AG09309 (cell line): ENCODE data around the gene SNX22.

Experiments
- DNase-seq: peaks from one replicate; pipeline ENCODE4 v3.0.0-alpha.2; 2010; ENCODE audit warnings: low read depth
- H3K4me3 ChIP-seq: 2 replicates; pipeline ENCODE4 v1.5.1; 2011; ENCODE audit warnings: mild to moderate bottlenecking, low read depth, low read length, moderate library complexity; ENCODE audit not compliant: control insufficient read depth
- TF ChIP-seq, protein P1 (sequence below): IDR thresholded peaks from 2 replicates; pipeline ENCODE4 v1.5.1; 2011; ENCODE audit warnings: mild to moderate bottlenecking, low read depth, low read length, inconsistent platforms; ENCODE audit not compliant: insufficient read depth, control insufficient read depth; ENCODE audit errors: missing control alignments

The SNX22 gene

DNA sequence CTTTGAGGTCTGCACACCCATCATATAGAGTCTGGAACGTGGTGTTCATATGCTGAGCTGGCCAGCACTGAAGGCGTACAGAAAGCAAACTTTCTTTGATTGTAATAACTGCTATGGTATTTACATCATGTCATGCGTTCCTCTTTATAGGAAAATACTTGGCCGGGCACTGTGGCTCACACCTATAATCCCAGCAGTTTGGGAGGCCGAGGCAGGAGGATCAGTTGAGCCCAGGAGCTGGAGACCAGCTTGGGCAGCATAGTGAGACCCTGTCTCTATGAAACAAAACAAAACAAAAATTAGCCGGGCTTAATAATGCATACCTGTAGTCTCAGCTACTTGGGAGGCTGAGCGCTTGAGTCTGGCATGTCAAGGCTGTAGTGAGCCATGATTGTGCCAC lies 3.4 kb upstream of the SNX22 start:
- no peak overlapping the region for H3K4me3 ChIP-seq
- no peak for DNase-seq
- TF ChIP-seq, protein P1, sequence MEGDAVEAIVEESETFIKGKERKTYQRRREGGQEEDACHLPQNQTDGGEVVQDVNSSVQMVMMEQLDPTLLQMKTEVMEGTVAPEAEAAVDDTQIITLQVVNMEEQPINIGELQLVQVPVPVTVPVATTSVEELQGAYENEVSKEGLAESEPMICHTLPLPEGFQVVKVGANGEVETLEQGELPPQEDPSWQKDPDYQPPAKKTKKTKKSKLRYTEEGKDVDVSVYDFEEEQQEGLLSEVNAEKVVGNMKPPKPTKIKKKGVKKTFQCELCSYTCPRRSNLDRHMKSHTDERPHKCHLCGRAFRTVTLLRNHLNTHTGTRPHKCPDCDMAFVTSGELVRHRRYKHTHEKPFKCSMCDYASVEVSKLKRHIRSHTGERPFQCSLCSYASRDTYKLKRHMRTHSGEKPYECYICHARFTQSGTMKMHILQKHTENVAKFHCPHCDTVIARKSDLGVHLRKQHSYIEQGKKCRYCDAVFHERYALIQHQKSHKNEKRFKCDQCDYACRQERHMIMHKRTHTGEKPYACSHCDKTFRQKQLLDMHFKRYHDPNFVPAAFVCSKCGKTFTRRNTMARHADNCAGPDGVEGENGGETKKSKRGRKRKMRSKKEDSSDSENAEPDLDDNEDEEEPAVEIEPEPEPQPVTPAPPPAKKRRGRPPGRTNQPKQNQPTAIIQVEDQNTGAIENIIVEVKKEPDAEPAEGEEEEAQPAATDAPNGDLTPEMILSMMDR, result no peak

DNA sequence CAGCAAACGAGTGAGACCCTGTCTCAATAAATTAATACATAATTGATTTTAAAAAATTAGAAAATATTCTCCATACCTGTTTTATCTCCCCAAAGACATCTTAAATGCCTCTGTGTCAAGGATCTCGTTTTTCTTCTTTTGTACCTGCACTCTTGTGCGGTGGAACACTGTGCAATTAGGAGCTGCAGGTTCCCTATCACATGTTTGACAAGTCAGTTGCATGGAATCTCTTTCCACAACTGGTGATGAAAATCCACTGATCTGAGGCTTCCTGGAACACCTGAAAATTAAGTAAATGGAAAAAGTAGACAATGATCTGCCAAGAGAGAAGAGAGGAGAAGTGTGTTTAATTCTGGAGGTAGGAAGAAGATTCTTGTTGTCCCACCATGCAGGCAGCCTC lies 3.0 kb upstream of the SNX22 start:
- TF ChIP-seq, protein P1, result no peak
- H3K4me3 ChIP-seq, result no peak overlapping the region
- DNase-seq, result no peak

DNA sequence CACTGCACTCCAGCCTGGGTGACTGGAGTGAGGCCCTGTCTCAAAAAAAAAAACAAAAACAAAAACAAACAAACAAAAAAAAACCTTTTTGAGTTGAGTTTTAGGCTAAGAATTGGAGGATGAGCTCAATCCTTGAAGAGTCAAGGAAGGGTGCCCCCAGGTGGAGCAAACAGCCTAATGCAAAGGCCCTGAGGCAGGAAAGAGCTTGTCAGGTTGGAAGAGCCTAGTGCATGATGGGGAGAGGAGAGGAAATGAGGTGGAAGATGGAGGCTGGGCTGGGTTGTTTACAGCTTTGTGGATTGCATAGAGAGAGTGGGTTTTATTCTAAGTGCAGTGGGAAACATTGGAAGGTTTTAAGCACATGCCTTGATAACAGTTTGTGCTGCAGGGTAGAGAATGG lies 2.1 kb upstream of the SNX22 start:
- DNase-seq, result no peak
- TF ChIP-seq, protein P1, result peak; percentile 16
- H3K4me3 ChIP-seq, result no peak overlapping the region

DNA sequence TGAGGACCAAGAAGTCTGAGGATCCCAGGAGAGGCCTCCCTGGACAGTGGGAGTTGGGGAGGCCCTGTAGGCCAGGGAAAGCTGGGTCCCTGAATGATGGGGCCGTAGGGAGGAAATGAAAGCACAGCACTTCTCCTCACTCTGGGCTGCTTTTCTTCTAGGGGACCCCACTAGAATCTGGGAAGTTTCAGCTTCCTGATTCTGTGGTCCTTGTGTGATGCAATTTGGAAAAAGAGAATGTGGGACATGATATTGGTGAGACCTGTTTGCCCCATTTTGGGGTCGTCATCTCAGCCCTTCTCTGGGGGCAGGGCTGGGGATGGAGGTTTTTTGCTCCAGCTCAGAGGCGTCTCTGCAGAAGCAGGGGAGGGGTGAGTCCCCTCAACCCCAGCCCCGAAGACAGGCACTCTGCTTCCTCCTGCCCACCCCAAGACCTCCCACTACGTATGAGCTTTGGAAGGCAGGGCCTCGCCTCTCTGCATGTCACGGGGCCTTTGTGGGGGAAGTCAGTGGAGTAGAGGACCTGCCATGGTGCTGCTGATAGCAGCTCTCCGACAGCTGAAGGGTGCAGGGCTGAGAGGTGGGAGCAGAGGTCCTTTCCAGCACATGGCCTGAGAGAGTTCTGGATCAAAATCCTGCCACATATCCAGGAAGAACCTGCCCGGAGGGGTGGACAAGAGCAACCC lies 1.5 kb upstream of the SNX22 start:
- TF ChIP-seq, protein P1, result no peak
- H3K4me3 ChIP-seq, result no peak overlapping the region
- DNase-seq, result no peak

DNA sequence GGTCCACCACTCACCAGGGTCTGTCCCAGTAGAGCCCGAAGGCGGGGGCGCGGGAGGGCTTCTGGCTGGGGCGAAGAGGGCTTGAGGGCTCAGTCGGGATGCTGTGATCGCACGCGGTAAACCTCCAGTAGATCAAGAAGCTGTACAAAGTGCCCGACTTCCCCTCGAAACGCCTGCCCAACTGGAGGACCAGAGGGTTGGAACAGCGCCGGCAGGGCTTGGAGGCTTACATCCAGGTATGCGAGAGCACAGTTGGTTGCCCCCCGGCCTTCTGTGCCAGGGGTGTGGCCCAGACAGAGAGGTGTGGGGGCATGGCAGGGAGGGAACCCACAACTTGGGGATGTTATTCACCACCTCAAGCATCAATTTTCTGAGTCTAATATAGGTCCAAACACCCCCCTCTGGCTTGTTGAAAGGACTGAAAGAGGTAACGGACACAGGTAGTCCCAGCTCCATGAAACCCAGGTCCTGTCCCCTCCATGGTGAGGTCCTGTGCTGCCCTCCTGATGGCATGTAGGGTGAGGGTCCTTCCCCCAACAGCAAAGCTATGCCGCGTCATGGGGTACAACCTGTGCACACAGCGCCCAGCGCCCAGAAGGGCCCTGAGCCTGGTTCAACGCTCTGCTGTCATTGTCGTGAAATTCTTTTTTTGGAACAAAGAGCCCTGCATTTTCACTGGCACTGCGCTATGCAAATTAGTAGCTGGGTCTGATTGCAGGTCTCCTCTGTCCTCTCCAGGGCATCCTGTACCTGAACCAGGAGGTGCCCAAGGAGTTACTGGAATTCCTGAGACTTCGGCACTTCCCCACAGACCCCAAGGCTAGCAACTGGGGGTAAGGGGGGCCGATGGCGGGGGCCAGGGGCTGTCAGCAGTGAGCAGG lies 1.2 kb downstream of the SNX22 start:
- DNase-seq, result no peak
- TF ChIP-seq, protein P1, result no peak
- H3K4me3 ChIP-seq, result peak overlapping the region; percentile 14

DNA sequence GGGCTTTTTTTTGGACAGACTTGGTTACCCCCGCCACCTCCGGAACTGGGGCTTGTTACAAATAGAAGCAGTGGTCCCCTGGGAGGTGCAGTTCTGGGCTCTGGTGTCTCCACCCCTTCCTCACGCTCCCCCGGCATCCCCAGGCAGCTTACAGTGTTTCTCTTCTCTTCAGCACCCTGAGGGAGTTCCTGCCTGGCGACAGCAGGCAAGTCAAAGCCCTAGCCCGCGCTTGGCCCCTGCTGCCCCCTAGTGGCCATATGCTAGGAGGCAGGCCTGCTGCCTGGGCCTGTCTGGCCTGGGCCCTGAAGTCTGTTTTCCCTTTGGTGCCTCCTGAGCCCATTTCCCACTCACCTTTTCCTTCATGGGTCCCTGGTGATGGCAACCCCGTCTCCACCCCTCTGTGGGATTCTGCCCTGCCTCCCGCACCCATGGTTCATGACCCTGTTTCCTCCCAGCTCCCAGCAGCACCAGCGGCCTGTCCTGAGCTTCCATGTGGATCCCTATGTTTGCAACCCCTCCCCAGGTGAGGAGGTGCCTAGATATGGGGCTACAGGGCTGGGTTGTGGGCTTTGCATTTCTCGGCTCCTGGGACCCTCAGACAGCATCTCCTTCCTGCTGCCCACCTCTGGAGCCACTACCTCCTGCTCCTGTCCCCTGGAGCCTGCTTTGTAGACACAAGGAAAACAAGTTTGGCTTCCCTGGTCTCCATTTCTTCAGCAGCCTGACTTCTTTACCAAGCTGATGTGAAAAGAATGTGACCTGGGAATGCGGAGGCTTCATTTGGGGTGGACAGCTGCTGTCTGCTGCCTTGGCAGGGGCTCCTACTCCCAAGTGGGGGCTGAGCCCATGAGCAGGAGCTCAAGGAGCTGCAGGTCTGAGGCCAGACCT lies 2.2 kb downstream of the SNX22 start:
- TF ChIP-seq, protein P1, result peak; percentile 99
- DNase-seq, result peak; percentile 31
- no peak overlapping the region for H3K4me3 ChIP-seq
